Aorta (tissue), 5 donors: ENCODE measurements around the gene IL17B. TPM values are rescaled to one million over a fixed set of nuclear protein-coding genes. Genes with fewer than 3 reads are reported as not detected.
A peak's percentile ranks its signal among the peaks of the same experiment; 100 is the strongest.

Experiments used
- ATAC-seq: fragments of 200-7000 bp; cut with Tn5 transposase; one replicate; pipeline ENCODE4 v1.9.1; 2022; ENCODE audit warnings: moderate library complexity; ENCODE audit not compliant: low FRiP score
- DNase-seq, 2 donors: peaks; one replicate each; pipeline ENCODE4 v3.0.0-alpha.2; 2020
- H3K27ac ChIP-seq, 2 donors: one replicate each; pipeline ENCODE4 v1.5.1; 2013; ENCODE audit warnings: low read length in 2 of 2, mild to moderate bottlenecking in 2 of 2, moderate library complexity in 2 of 2, control low read depth in 1 of 2, inconsistent platforms in 1 of 2, low read depth in 1 of 2
- H3K27me3 ChIP-seq, 2 donors: one replicate each; pipeline ENCODE4 v1.6.1; 2013; ENCODE audit warnings: control low read depth in 1 of 2, low read length in 1 of 2, mild to moderate bottlenecking in 1 of 2, moderate library complexity in 1 of 2; ENCODE audit not compliant: insufficient read depth in 2 of 2, control insufficient read depth in 1 of 2
- H3K36me3 ChIP-seq, 2 donors: one replicate each; pipeline ENCODE4 v1.6.1; 2013; ENCODE audit warnings: control low read depth in 1 of 2, low read length in 1 of 2, mild to moderate bottlenecking in 1 of 2; ENCODE audit not compliant: insufficient read depth in 2 of 2, control insufficient read depth in 1 of 2
- H3K4me1 ChIP-seq, 2 donors: one replicate each; pipeline ENCODE4 v1.6.1; 2013; ENCODE audit warnings: low read length in 2 of 2, control low read depth in 1 of 2, mild to moderate bottlenecking in 1 of 2, moderate library complexity in 1 of 2; ENCODE audit not compliant: insufficient read depth in 2 of 2, control insufficient read depth in 1 of 2
- H3K4me3 ChIP-seq, 2 donors: one replicate each; pipeline ENCODE4 v1.5.1; 2013; ENCODE audit warnings: low read length in 2 of 2, control low read depth in 1 of 2, mild to moderate bottlenecking in 1 of 2
- H3K9me3 ChIP-seq: one replicate; pipeline ENCODE4 v1.6.1; 2013; ENCODE audit warnings: mild to moderate bottlenecking, low read length; ENCODE audit not compliant: control insufficient read depth
- WGBS, 2 donors: extraction: QIAGEN DNeasy Blood & Tissue Kit; methylation state at CpG; one replicate each; pipeline ENCODE4 v1.1.7; 2013; 5-methylcytosine and 5-hydroxymethylcytosine counted together
- intact Hi-C, 2 donors: fragments of 100-400 bp; cut with DNase I; formaldehyde crosslinking; loops; one replicate each; pipeline versions ENCODE4 v1.14.2 to v1.15.0; 2022
- polyA plus RNA-seq, 2 donors: library from polyadenylated mRNA; stranded (reverse); fragments of 200-250 nt; gene quantifications; one replicate each; pipeline ENCODE4 v1.2.3, GENCODE V29; 2013
- total RNA-seq, 2 donors: library from RNA; stranded (reverse); fragmentation: NEBNext Ultra II Directional; extraction: Animal tissue kit (Norgen Biotek cat#: 25700); gene quantifications; one replicate each; pipeline ENCODE4 v1.2.1, GENCODE V29; 2021
- donor health status: healthy with polysubstance abuse.
- donor health status: Bipolar disorder and iron deficiency.
- donor health status: DM: no; HTN: no; CAD: no.
- donor health status: DM: no; HTN: no; CAD: no.
- donor health status: DM: yes; HTN: yes; CAD: no.

IL17B gene
- total and polyA plus RNA-seq, 4 donors = 2.8 to 18.0 (median 8.3) TPM

- ATAC-seq = no peak
- WGBS, 2 donors = 2 to 9% methylated on average over 9 of the region's 9 CpGs
Measured at GRCh38 chr5:149417711-149418368, 38.7 kb upstream of the IL17B start.

GRCh38 chr5:149416987-149417710 lies 38.1 kb upstream of the IL17B start:
- H3K4me3 ChIP-seq = no peak overlapping the region
- H3K4me1 ChIP-seq = no peaks in the 10 kb centered on the region
- H3K27me3 ChIP-seq = no peaks in the 10 kb centered on the region
- no peaks in the 10 kb centered on the region for H3K9me3 ChIP-seq
- 4 to 5% methylated on average over 8 of the region's 8 CpGs for WGBS, 2 donors
- ATAC-seq (peak; percentile 5), DNase-seq (peak; percentile 49 to 57)
- H3K27ac ChIP-seq = peak overlapping the region; percentile 39 to 78
- intact Hi-C loops = no loop called here
- H3K36me3 ChIP-seq = peaks cover 6 to 37% of the 10 kb centered on the region in 2 donors

More at GRCh38 chr5:149417711-149418368, 38.7 kb upstream of the IL17B start:
- H3K27ac ChIP-seq = peak overlapping the region; percentile 39 to 57
- no peaks in the 10 kb centered on the region for H3K9me3 ChIP-seq
- H3K4me1 ChIP-seq = no peaks in the 10 kb centered on the region
- peaks cover 6 to 34% of the 10 kb centered on the region in 2 donors for H3K36me3 ChIP-seq
- H3K27me3 ChIP-seq = no peaks in the 10 kb centered on the region
- intact Hi-C loops = no loop called here
- H3K4me3 ChIP-seq = no peak overlapping the region
- peak; percentile 25 to 51 for DNase-seq

- no peaks in the 10 kb centered on the region for H3K27me3 ChIP-seq
- no peaks in the 10 kb centered on the region for H3K9me3 ChIP-seq
- peak; percentile 48 to 74 for DNase-seq
- 9 to 10% methylated on average over 10 of the region's 10 CpGs for WGBS, 2 donors
- ATAC-seq = no peak
- peaks cover 6 to 42% of the 10 kb centered on the region in 2 donors for H3K36me3 ChIP-seq
- H3K4me1 ChIP-seq = no peaks in the 10 kb centered on the region
- intact Hi-C loops = no loop called here
- H3K4me3 ChIP-seq = peak overlapping the region; percentile 19 to 32
- H3K27ac ChIP-seq = peak overlapping the region; percentile 57 to 69
Measured at GRCh38 chr5:149415066-149415967, 36.2 kb upstream of the IL17B start.

- Histone ChIP-seq H3K4me1 (no peaks in the 10 kb centered on the region), H3K4me3 (peak overlapping the region; percentile 3 to 97), H3K36me3 (peaks cover 3 to 39% of the 10 kb centered on the region in 2 donors), H3K27me3 (no peaks in the 10 kb centered on the region), H3K27ac (peak overlapping the region; percentile 57 to 69), H3K9me3 (no peaks in the 10 kb centered on the region)
- ATAC-seq (peak; percentile 9), DNase-seq (peak; percentile 73 to 82)
- intact Hi-C loops = no loop called here
- 3 to 5% methylated on average over 7 of the region's 7 CpGs for WGBS, 2 donors
Measured at GRCh38 chr5:149414405-149415065, 35.4 kb upstream of the IL17B start.

- peak overlapping the region; percentile 46 to 91 for H3K27ac ChIP-seq
- ATAC-seq (no peak), DNase-seq (peak; percentile 44 to 68)
- peaks cover 3 to 46% of the 10 kb centered on the region in 2 donors for H3K36me3 ChIP-seq
- H3K27me3 ChIP-seq = no peaks in the 10 kb centered on the region
- H3K4me1 ChIP-seq = no peaks in the 10 kb centered on the region
- H3K4me3 ChIP-seq = peak overlapping the region; percentile 89 to 97
- intact Hi-C loops = no loop called here
- 8% methylated on average over 16 of the region's 16 CpGs for WGBS, 2 donors
- H3K9me3 ChIP-seq = no peaks in the 10 kb centered on the region
Measured at GRCh38 chr5:149413477-149414210, 34.6 kb upstream of the IL17B start.

- intact Hi-C loops = no loop called here
- Histone ChIP-seq H3K27me3 (no peaks in the 10 kb centered on the region), H3K36me3 (peaks cover 3 to 49% of the 10 kb centered on the region in 2 donors), H3K27ac (peak overlapping the region; percentile 46 to 91), H3K4me1 (no peaks in the 10 kb centered on the region), H3K4me3 (peak overlapping the region; percentile 89 to 97), H3K9me3 (no peaks in the 10 kb centered on the region)
- DNase-seq (peak; percentile 77 to 80), ATAC-seq (peak; percentile 23)
- 9 to 10% methylated on average over 8 of the region's 8 CpGs for WGBS, 2 donors
Measured at GRCh38 chr5:149412783-149413476, 33.8 kb upstream of the IL17B start.

- Histone ChIP-seq H3K9me3 (no peaks in the 10 kb centered on the region), H3K36me3 (peaks cover 3 to 47% of the 10 kb centered on the region in 2 donors), H3K4me3 (peak overlapping the region; percentile 89 to 97), H3K4me1 (no peaks in the 10 kb centered on the region), H3K27ac (peak overlapping the region; percentile 59 to 91), H3K27me3 (no peaks in the 10 kb centered on the region)
- ATAC-seq (no peak), DNase-seq (peak; percentile 40 to 71)
- 7 to 8% methylated on average over 9 of the region's 9 CpGs for WGBS, 2 donors
- intact Hi-C loops = loop anchor here in 1 of 2 donors (2.0 kb wide), 1 partner anchor 13 kb away; no protein-coding TSS in a partner anchor
Measured at GRCh38 chr5:149411738-149412519, 32.8 kb upstream of the IL17B start.
